ENCODE data around the gene TTC9B.
"Not testable (repeated sequence)": the region's sequence is repeated elsewhere in the genome, so short reads cannot be mapped to it uniquely, and the experiment has no call there.

TTC9B gene

DNA sequence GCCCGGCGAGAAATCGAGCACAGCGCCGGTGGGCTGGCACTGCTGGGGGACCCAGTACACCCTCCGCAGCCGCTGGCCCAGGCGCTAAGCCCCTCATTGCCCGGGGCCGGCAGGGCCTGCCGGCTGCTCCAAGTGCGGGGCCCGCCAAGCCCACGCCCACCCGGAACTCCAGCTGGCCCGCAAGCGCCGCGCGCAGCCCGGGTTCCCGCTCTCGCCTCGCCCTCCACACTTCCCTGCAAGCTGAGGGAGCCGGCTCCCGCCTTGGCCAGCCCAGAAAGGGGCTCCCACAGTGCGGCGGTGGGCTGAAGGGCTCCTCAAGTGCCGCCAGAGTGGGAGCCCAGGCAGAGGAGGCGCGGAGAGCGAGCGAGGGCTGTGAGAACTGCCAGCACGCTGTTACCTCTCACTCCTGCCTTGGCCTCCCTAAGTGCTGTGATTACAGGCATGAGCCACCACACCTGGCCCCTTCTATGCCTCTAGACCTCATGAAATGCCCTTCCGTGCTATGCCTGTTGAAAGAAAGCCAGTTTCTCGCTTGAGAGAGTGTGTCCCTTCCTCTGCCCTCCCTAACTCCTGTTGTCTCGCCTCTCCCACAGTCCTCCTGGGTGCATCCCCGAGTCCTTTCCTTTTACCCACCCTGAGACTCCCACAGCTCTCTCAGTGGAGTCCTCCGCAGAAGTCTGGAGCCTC lies 47.7 kb downstream of the TTC9B start:
- DNase-seq (ENCODE audit: low spot score): not testable (repeated sequence)

DNA sequence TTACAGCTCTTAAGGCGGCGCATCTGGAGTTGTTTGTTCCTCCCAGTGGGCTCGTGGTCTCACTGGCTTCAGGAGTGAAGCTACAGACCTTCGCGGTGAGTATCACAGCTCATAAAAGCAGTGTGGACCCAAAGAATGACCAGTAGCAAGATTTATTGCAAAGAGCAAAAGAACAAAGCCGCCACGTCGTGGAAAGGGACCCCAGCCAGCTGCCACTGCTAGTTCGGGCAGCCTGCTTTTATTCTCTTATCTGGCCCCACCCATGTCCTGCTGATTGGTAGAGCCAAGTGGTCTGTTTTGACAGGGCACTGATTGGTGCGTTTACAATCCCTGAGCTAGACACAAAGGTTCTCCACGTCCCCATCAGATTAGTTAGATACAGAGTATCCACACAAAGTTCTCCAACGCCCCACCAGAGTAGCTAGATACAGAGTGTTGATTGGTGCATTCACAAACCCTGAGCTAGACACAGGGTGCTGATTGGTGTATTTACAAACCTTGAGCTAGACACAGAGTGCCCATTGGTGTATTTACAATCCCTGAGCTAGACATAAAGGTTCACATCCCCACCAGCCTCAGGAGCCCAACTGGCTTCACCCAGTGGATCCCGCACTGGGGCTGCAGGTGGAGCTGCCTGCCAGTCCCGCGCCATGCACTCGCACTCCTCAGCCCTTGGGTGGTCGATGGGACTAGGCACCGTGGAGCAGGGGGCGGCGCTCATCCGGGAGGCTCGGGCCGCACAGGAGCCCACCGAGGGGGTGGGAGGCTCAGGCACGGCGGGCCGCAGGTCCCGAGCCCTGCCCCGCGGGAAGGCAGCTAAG lies 48.5 kb downstream of the TTC9B start:
- DNase-seq (ENCODE audit: low spot score): not testable (repeated sequence)
